Mesendoderm (in vitro differentiated cells): ENCODE data around the gene CCDC91.

ENCODE experiments used
- DNase-seq: peaks from one replicate; pipeline ENCODE4 v3.0.0; 2013
- H2AK5ac ChIP-seq: 2 replicates; pipeline ENCODE4 v1.6.1; 2013; ENCODE audit warnings: low read length, inconsistent platforms
- H2BK120ac ChIP-seq: 2 replicates; pipeline ENCODE4 v1.6.1; 2013; ENCODE audit warnings: low read depth, mild to moderate bottlenecking, low read length, moderate library complexity, mixed read lengths
- H2BK15ac ChIP-seq: replicated peaks from 2 replicates; pipeline ENCODE4 v1.6.1; 2013; ENCODE audit warnings: low read depth, mild to moderate bottlenecking, moderate library complexity
- H2BK5ac ChIP-seq: 2 replicates; pipeline ENCODE4 v1.6.1; 2013; ENCODE audit warnings: low read length, inconsistent platforms
- H3K18ac ChIP-seq: 2 replicates; pipeline ENCODE4 v1.6.1; 2013; ENCODE audit warnings: mild to moderate bottlenecking, low read length, mixed read lengths
- H3K23ac ChIP-seq: one replicate; pipeline ENCODE4 v1.6.1; 2013; ENCODE audit warnings: low read length
- H3K27ac ChIP-seq: 2 replicates; pipeline ENCODE4 v1.5.1; 2013; ENCODE audit warnings: low read depth, mild to moderate bottlenecking, inconsistent platforms, low read length, moderate library complexity
- H3K27me3 ChIP-seq: 2 replicates; pipeline ENCODE4 v1.6.1; 2013; ENCODE audit warnings: low read length, control low read depth, mild to moderate bottlenecking, inconsistent platforms; ENCODE audit not compliant: insufficient read depth, poor library complexity
- H3K36me3 ChIP-seq: 2 replicates; pipeline ENCODE4 v1.6.1; 2013; ENCODE audit warnings: low read length, inconsistent platforms; ENCODE audit not compliant: control insufficient read depth, insufficient read depth
- H3K4ac ChIP-seq: one replicate; pipeline ENCODE4 v1.6.1; 2013; ENCODE audit warnings: low read depth, mild to moderate bottlenecking, low read length, moderate library complexity
- H3K4me1 ChIP-seq: 2 replicates; pipeline ENCODE4 v1.6.1; 2013; ENCODE audit warnings: low read depth, low read length, inconsistent platforms; ENCODE audit not compliant: control insufficient read depth
- H3K4me2 ChIP-seq: 2 replicates; pipeline ENCODE4 v1.6.1; 2013; ENCODE audit warnings: low read length
- H3K4me3 ChIP-seq: 2 replicates; pipeline ENCODE4 v1.5.1; 2013; ENCODE audit warnings: mild to moderate bottlenecking, low read length
- H3K56ac ChIP-seq: one replicate; pipeline ENCODE4 v1.6.1; 2013; ENCODE audit warnings: low read length
- H3K79me1 ChIP-seq: 2 replicates; pipeline ENCODE4 v1.6.1; 2013; ENCODE audit warnings: low read length, inconsistent platforms
- H3K79me2 ChIP-seq: 2 replicates; pipeline ENCODE4 v1.6.1; 2013; ENCODE audit warnings: mild to moderate bottlenecking, low read length; ENCODE audit not compliant: control insufficient read depth, insufficient read depth
- H3K9ac ChIP-seq: 2 replicates; pipeline ENCODE4 v1.6.1; 2013; ENCODE audit warnings: low read length, inconsistent platforms
- H4K5ac ChIP-seq: one replicate; pipeline ENCODE4 v1.6.1; 2013; ENCODE audit warnings: low read length
- H4K8ac ChIP-seq: one replicate; pipeline ENCODE4 v1.6.1; 2013; ENCODE audit warnings: low read depth, mild to moderate bottlenecking, control low read depth, low read length, moderate library complexity
- WGBS: extraction: QIAGEN DNeasy Blood & Tissue Kit; methylation state at CpG from one replicate; pipeline ENCODE4 v1.1.7; 2013; ENCODE audit warnings: low lambda C conversion rate, missing lambda C conversion rate; ENCODE audit not compliant: insufficient coverage; ENCODE audit errors: extremely low coverage; 5-methylcytosine and 5-hydroxymethylcytosine counted together

The CCDC91 gene

GRCh38 chr12:28486521-28486920 is 296.3 kb downstream of the CCDC91 start:
- no peak overlapping the region for H3K4me3 ChIP-seq
- no peak overlapping the region for H2BK120ac ChIP-seq
- no CpG with 5 or more reads among the region's 1 CpG for WGBS
- H3K4me2 ChIP-seq = no peak overlapping the region
- no peak for DNase-seq
- H3K36me3 ChIP-seq = no peaks in the 10 kb centered on the region
- H3K18ac ChIP-seq = no peak overlapping the region
- no peak overlapping the region for H4K5ac ChIP-seq
- H2AK5ac ChIP-seq = no peak overlapping the region
- no peaks in the 10 kb centered on the region for H3K27me3 ChIP-seq
- no peak overlapping the region for H2BK15ac ChIP-seq
- H3K4me1 ChIP-seq = no peaks in the 10 kb centered on the region
- H3K23ac ChIP-seq = no peak overlapping the region
- H3K4ac ChIP-seq = no peak overlapping the region
- no peaks in the 10 kb centered on the region for H3K79me2 ChIP-seq
- H3K9ac ChIP-seq = no peak overlapping the region
- H2BK5ac ChIP-seq = no peak overlapping the region
- no peak overlapping the region for H3K56ac ChIP-seq
- no peak overlapping the region for H4K8ac ChIP-seq
- no peak overlapping the region for H3K27ac ChIP-seq
- no peaks in the 10 kb centered on the region for H3K79me1 ChIP-seq

DNA sequence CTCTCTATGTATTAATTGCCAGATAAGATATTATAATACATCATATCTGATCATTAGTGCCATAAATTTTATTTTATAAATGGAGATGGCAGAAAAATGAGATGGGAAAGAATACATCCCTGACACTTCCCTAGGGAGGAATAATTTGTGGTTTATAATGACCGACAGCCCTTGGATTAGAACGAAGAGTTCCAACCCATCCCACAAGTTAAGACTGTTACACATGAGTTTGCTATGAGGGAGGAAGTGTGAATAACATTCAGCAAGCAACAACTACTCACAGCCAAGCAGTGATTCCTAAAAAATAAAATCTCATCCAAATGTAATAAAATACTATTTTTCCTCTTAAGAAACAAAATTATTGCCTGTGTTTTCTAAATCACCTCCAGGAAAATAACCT is 299.0 kb downstream of the CCDC91 start:
- WGBS = no CpG with 5 or more reads among the region's 2 CpGs
- no peaks in the 10 kb centered on the region for H3K27me3 ChIP-seq
- H3K4ac ChIP-seq = no peak overlapping the region
- H4K8ac ChIP-seq = no peak overlapping the region
- no peak overlapping the region for H3K4me3 ChIP-seq
- no peak overlapping the region for H3K4me2 ChIP-seq
- no peak overlapping the region for H2BK15ac ChIP-seq
- H3K9ac ChIP-seq = no peak overlapping the region
- no peak overlapping the region for H2AK5ac ChIP-seq
- no peak overlapping the region for H3K27ac ChIP-seq
- H3K79me2 ChIP-seq = no peaks in the 10 kb centered on the region
- H3K18ac ChIP-seq = no peak overlapping the region
- no peak for DNase-seq
- no peaks in the 10 kb centered on the region for H3K79me1 ChIP-seq
- H4K5ac ChIP-seq = no peak overlapping the region
- no peak overlapping the region for H3K56ac ChIP-seq
- H3K36me3 ChIP-seq = no peaks in the 10 kb centered on the region
- H2BK5ac ChIP-seq = no peak overlapping the region
- H3K4me1 ChIP-seq = no peaks in the 10 kb centered on the region
- no peak overlapping the region for H2BK120ac ChIP-seq
- H3K23ac ChIP-seq = no peak overlapping the region

DNA sequence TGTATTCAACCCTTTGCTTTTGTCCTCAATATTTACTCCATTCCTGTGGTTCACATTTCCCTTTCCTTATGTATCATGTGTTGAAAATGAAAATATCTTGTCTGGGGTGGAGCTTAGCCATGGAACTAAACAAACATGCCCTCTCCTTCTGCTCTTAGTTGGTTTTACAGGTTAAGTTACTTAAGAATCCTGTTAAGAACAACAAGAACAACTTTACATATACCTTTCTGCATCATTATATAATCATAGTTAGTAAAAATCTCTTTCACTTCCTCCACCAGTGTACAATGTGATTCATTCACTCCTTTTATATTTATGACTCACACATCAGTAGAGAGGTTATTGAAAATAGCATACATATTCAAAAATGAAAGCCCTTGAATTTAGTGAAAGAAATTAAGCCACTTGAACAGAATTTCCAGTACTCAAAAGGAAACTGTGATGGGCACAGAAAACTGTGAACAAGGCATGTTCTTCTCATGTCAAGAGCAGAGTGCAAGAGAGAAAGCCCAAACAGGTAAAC is 307.7 kb downstream of the CCDC91 start:
- no peak overlapping the region for H3K18ac ChIP-seq
- H3K4me3 ChIP-seq = no peak overlapping the region
- H2BK15ac ChIP-seq = no peak overlapping the region
- H2AK5ac ChIP-seq = no peak overlapping the region
- H3K9ac ChIP-seq = no peak overlapping the region
- H3K4ac ChIP-seq = no peak overlapping the region
- no peak overlapping the region for H4K8ac ChIP-seq
- H4K5ac ChIP-seq = no peak overlapping the region
- no peak for DNase-seq
- H3K4me1 ChIP-seq = no peaks in the 10 kb centered on the region
- H3K27me3 ChIP-seq = no peaks in the 10 kb centered on the region
- H3K23ac ChIP-seq = no peak overlapping the region
- H3K27ac ChIP-seq = no peak overlapping the region
- no peaks in the 10 kb centered on the region for H3K79me1 ChIP-seq
- H3K56ac ChIP-seq = no peak overlapping the region
- no peaks in the 10 kb centered on the region for H3K36me3 ChIP-seq
- H2BK120ac ChIP-seq = no peak overlapping the region
- H3K79me2 ChIP-seq = no peaks in the 10 kb centered on the region
- no peak overlapping the region for H3K4me2 ChIP-seq
- no peak overlapping the region for H2BK5ac ChIP-seq

GRCh38 chr12:28498850-28499249 is 308.6 kb downstream of the CCDC91 start:
- no peaks in the 10 kb centered on the region for H3K36me3 ChIP-seq
- no CpG with 5 or more reads among the region's 1 CpG for WGBS
- H3K27me3 ChIP-seq = no peaks in the 10 kb centered on the region
- H3K23ac ChIP-seq = no peak overlapping the region
- no peak for DNase-seq
- H2BK5ac ChIP-seq = no peak overlapping the region
- H4K5ac ChIP-seq = no peak overlapping the region
- H3K4me3 ChIP-seq = no peak overlapping the region
- no peak overlapping the region for H2BK15ac ChIP-seq
- H3K79me1 ChIP-seq = no peaks in the 10 kb centered on the region
- no peaks in the 10 kb centered on the region for H3K79me2 ChIP-seq
- H3K18ac ChIP-seq = no peak overlapping the region
- no peak overlapping the region for H3K4me2 ChIP-seq
- no peak overlapping the region for H2AK5ac ChIP-seq
- H3K56ac ChIP-seq = no peak overlapping the region
- H3K27ac ChIP-seq = no peak overlapping the region
- H4K8ac ChIP-seq = no peak overlapping the region
- H3K9ac ChIP-seq = no peak overlapping the region
- H2BK120ac ChIP-seq = no peak overlapping the region
- H3K4ac ChIP-seq = no peak overlapping the region
- no peaks in the 10 kb centered on the region for H3K4me1 ChIP-seq

GRCh38 chr12:28500373-28501024 is 310.2 kb downstream of the CCDC91 start:
- H3K79me2 ChIP-seq = no peaks in the 10 kb centered on the region
- H3K4ac ChIP-seq = no peak overlapping the region
- H2BK15ac ChIP-seq = no peak overlapping the region
- no peaks in the 10 kb centered on the region for H3K36me3 ChIP-seq
- no peak overlapping the region for H3K9ac ChIP-seq
- no peak overlapping the region for H2BK5ac ChIP-seq
- no peaks in the 10 kb centered on the region for H3K79me1 ChIP-seq
- no peaks in the 10 kb centered on the region for H3K27me3 ChIP-seq
- no peak overlapping the region for H3K56ac ChIP-seq
- H4K8ac ChIP-seq = no peak overlapping the region
- no peak overlapping the region for H3K4me3 ChIP-seq
- H3K4me1 ChIP-seq = no peaks in the 10 kb centered on the region
- WGBS = no CpG with 5 or more reads among the region's 1 CpG
- no peak overlapping the region for H3K23ac ChIP-seq
- no peak overlapping the region for H2AK5ac ChIP-seq
- DNase-seq = no peak
- no peak overlapping the region for H3K27ac ChIP-seq
- no peak overlapping the region for H4K5ac ChIP-seq
- no peak overlapping the region for H3K4me2 ChIP-seq
- no peak overlapping the region for H3K18ac ChIP-seq
- H2BK120ac ChIP-seq = no peak overlapping the region

- Histone ChIP-seq H4K5ac (no peak overlapping the region), H3K36me3 (no peaks in the 10 kb centered on the region), H2BK5ac (no peak overlapping the region), H3K4me3 (no peak overlapping the region), H3K4me1 (no peaks in the 10 kb centered on the region), H3K9ac (no peak overlapping the region), H3K27ac (no peak overlapping the region), H3K23ac (no peak overlapping the region), H3K79me1 (no peaks in the 10 kb centered on the region), H3K79me2 (no peaks in the 10 kb centered on the region), H3K27me3 (no peaks in the 10 kb centered on the region), H2BK120ac (no peak overlapping the region), H3K4me2 (no peak overlapping the region), H3K56ac (no peak overlapping the region), H2AK5ac (no peak overlapping the region), H3K4ac (no peak overlapping the region), H2BK15ac (no peak overlapping the region), H4K8ac (no peak overlapping the region), H3K18ac (no peak overlapping the region)
- no peak for DNase-seq
Observed at GRCh38 chr12:28506271-28506670, 316.0 kb downstream of the CCDC91 start.
